Stimulated activated CD8-positive, alpha-beta memory T cell treated with anti-CD3 and anti-CD28 coated beads, Interleukin-4, amount 100 ng/mL, for 1 hour (primary cell): ENCODE measurements around the gene IL22RA1.

Experiments used
- DNase-seq, 2 donors: peaks; one replicate each; pipeline ENCODE4 v3.0.0-alpha.2; 2020; ENCODE audit warnings: low read depth in 2 of 2, low spot score in 1 of 2

Gene IL22RA1

GRCh38 chr1:24167008-24167407 lies 24.1 kb upstream of the IL22RA1 start:
- DNase-seq: no peak

DNA sequence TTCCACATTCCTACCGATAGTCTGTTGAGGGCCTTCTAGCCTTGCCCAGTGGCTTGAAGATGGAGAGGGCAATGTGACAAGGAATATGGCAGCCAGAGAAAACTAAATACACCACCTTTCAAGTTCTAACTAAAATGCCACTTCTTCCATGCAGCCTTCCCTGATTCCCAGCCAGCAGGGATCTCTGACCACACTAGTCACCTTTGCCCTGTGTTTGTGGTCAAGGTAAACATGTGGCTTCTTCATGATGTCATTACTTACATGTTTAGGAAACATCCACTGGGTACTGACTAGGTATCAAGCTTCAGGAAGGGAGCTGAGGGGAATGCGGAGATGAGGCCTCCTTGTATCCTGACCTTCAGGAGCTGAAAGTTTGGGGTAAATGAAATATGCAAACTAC lies 22.6 kb upstream of the IL22RA1 start:
- DNase-seq: no peak

- DNase-seq: no peak
Measured at GRCh38 chr1:24164004-24164403, 21.1 kb upstream of the IL22RA1 start.

DNA sequence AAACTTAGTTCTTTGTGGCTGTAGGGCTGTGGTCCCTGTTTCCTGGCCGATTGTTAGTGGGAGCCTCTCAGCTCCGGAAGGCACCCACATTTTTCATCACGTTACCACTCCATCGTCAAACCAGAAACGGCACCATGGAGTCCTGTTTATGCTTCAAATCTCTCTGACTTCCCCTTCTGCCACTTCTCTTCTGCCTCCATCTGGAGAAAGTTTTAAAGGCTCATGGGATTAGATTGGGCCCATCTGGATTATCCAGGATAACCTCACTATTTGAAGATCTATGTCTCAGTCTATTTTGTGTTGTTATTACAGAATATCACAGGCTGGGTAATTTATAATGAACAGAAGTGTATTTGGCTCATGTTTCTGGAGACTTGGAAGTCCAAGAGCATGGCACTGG lies 19.3 kb upstream of the IL22RA1 start:
- no peak for DNase-seq

DNA sequence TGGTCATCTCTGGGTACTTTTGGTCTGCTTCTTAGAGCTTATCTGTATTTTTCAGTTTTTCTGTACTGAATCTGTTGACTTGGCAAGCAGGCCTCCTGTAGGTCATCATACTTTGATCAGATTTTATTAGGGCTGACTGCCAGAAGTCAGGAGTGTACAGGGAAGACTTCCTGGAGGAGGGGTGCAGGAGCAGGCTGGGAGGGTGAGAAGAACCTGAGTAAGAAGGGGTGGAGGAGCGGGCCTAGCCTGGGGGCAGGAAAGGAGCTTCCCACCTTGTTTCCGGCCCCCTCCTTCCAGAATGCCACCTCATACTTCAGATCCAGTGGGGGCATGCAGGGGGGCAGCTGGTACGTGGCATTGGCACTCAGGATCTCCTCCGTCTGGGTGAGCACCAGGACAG lies 18.3 kb upstream of the IL22RA1 start:
- DNase-seq: no peak

GRCh38 chr1:24159366-24159765 lies 16.4 kb upstream of the IL22RA1 start:
- no peak for DNase-seq

DNA sequence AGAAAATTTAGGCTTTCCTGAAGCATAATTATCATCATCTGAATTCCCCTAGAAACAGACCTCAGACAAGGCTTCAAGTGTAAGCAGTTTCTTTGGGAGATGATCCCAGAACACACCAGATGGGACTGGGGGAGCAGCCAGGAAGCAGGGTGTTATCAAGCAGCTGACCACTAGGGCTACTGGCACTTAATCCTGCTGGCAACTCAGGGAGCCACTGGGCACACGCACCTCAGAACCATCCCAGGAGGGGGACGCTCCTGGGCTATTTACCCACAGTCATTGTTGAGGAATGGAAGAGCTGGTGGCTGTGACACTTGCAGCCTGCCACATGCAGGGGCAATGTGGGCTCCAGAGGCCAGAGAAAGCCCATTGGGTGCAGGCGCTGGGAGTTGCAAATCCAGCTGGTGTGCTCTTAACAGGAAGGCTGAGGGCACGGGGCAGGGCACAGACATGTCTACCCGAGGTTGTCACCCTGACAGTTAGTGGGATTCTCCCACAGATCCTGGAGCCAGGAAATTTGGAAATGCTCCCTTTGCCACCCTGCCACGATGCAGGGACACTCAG lies 15.1 kb upstream of the IL22RA1 start:
- no peak for DNase-seq

- no peak for DNase-seq
Measured at GRCh38 chr1:24156542-24157260, 13.8 kb upstream of the IL22RA1 start.

- no peak for DNase-seq
Measured at GRCh38 chr1:24155011-24155782, 12.3 kb upstream of the IL22RA1 start.

- DNase-seq: no peak
Measured at GRCh38 chr1:24154215-24154614, 11.3 kb upstream of the IL22RA1 start.

DNA sequence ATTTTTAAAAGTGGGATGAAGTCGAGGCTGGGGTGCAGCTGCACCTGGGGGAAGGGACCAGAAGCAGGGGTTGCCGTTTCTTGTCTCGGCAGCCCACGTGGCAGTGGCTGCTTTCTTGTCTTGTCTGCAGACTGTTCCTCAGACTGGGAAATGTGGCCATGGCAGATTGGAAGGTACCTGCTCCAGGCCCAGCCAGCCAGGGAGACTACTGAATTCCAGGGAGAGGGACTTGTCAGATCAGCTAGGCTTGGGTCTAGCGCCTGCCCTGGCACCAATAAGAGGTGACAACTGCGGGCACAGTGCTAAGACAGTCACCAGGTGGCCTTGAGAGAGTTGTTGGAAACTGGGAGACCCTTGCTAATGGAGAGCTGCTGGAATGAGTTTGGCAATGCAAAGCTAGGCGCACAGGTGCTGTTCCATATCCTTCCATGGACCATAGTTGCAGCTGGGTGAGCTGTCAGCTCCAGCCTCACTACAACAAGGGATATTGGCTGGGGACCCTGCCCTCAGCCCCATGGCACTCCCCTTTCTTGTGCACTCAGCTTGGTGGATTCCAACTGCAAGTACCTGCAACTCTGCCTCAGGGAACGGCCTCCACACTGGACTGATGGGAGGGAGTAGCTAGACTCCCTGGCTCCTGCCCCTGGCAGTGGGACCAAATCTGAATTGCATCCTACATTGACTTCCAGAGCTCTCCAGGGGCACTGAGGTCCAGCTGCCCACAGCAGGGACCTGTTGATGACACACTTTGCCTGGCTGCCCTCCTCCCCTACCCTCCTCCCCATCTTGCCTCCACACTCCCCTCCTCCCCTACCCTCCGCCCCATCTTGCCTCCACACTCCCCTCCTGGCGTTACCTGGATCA lies 9.9 kb upstream of the IL22RA1 start:
- no peak for DNase-seq

DNA sequence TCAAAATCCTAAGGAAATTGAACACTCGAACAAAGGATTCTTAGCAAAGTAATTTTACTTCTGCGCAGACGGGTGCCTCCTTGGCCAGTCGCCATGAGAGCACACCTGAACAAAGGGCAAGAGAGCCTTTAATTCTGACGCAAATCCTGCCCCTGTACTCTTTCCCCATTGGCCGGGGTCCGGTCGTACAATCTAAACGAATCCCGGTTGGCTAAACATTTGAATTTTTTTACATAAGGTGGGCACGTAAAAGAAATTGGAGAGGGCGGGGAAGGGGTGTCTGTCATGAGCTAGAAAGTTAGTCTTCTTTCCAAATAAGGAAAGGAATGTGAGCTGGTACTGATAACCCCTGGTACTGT lies 8.2 kb upstream of the IL22RA1 start:
- DNase-seq: no peak

GRCh38 chr1:24150234-24151174 lies 7.6 kb upstream of the IL22RA1 start:
- DNase-seq: peak; percentile 74 to 76

GRCh38 chr1:24149866-24150233 lies 6.9 kb upstream of the IL22RA1 start:
- no peak for DNase-seq

DNA sequence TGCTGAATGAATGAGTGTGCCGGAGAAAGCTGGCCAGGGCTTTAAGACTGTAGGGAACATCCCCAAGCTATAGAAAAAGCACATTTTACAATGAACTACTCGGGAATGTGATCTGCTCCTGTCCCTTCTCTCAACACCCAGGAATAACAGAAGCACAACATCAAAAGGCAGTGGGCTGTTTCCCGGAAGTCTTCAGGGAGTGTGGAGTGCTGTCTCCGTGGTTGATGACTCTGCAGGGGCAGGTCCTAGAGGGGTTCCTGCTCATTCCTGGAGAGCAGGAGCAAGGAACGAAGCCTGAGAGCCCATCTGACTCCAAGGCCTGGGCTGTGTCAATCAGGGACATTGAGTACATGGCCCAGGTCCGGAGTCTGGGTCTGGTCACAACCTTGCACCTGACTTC lies 4.9 kb upstream of the IL22RA1 start:
- DNase-seq: no peak

- no peak for DNase-seq
Measured at GRCh38 chr1:24147194-24147593, 4.3 kb upstream of the IL22RA1 start.

DNA sequence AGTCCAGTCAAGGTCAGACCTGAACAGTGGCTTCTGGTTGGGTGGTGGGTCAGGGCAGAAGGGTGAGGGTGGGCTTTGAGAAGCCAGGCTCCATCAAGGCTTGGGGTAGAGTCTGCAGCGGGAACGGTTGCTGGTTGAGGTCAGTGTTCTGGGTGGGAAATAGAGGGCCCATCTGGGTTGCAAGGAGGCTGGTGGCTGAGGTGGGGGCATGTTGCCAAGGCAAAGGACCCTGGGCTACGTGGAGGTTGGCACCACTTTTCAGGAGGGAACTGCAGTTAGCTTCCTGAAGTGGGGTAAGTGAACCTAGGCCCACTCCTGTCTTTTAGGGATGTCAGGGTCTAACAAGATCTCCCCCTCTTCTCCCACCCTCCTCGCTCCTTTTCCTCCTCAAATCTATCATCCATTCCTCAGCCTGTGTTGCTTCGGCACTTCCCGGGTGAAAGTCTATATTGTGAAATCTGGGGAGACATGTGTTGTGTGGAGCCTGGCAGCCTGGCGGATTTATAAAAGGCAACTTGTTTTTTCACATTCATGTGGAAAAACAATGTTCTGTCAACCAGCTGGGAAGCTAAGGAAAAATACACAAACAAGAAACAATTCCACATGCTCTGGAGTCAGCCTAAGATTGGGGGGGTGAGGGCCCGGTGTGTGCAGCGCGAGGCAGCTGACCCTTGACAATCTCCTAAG lies 1.5 kb downstream of the IL22RA1 start:
- no peak for DNase-seq

DNA sequence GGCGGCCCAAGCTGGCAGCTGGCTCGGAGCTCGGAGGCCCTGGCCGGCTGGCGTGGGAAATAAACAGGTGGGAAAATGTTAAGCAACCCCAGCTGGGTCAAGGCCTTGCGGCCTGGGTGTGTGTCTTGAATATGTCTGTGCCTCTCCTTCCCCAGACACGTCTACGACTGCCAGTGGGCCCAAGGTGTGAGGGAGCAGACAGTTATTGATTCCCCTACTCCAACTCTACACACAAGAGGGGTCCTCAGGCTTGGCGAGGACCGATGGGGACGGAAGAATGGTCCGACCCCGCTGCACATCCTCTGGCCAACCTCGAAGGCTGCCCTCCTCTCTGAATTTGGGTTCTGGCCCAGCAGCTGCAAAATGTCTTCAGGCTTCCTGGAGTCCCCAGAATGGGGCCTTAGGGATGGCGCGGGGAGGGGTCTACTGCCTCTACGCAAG lies 2.2 kb downstream of the IL22RA1 start:
- DNase-seq: no peak

GRCh38 chr1:24139841-24140425 lies 3.0 kb downstream of the IL22RA1 start:
- DNase-seq: no peak

GRCh38 chr1:24139222-24139489 lies 3.8 kb downstream of the IL22RA1 start:
- DNase-seq: no peak
